Thoracic aorta (tissue), 2 donors: Measurements from ENCODE around the gene AMOT. TPM values are rescaled to one million over a fixed set of nuclear protein-coding genes. Genes with fewer than 3 reads are reported as not detected.

Experiments used
- ATAC-seq: fragments of 150-250 bp; one replicate; pipeline ENCODE4 v1.8.0; 2017; ENCODE audit warnings: low read depth; ENCODE audit not compliant: insufficient number of reproducible peaks, low FRiP score
- DNase-seq: peaks from one replicate; pipeline ENCODE4 v3.0.0-alpha.2; 2020; ENCODE audit warnings: low spot score
- H3K27ac ChIP-seq, 2 donors: fragments of 200-600 bp; sonication (generic); 1 replicate in 1 of 2; 2 replicates in 1 of 2; pipeline ENCODE4 v1.5.1; 2016; ENCODE audit warnings: mild to moderate bottlenecking in 2 of 2, moderate library complexity in 2 of 2
- H3K27me3 ChIP-seq: fragments of 200-600 bp; sonication (generic); replicated peaks from 2 replicates; pipeline ENCODE4 v1.6.0; 2016; ENCODE audit warnings: mild to moderate bottlenecking; ENCODE audit not compliant: insufficient read depth
- H3K36me3 ChIP-seq: fragments of 200-600 bp; sonication (generic); one replicate; pipeline ENCODE4 v1.5.1; 2016
- H3K4me1 ChIP-seq, 2 donors: fragments of 200-600 bp; sonication (generic); 1 replicate in 1 of 2; 2 replicates in 1 of 2; pipeline versions ENCODE4 v1.5.1 to v1.6.0; 2016; ENCODE audit warnings: low read depth in 2 of 2, mild to moderate bottlenecking in 1 of 2; ENCODE audit not compliant: control insufficient read depth in 1 of 2
- H3K4me3 ChIP-seq: fragments of 200-600 bp; sonication (generic); 2 replicates; pipeline ENCODE4 v1.5.1; 2016; ENCODE audit warnings: mild to moderate bottlenecking
- H3K9me3 ChIP-seq: fragments of 200-600 bp; sonication (generic); 2 replicates; pipeline ENCODE4 v1.5.1; 2016
- CTCF ChIP-seq: fragments of 200-600 bp; sonication (generic); IDR thresholded peaks from one replicate; pipeline ENCODE4 v1.5.1; 2019; ENCODE audit warnings: antibody characterized with exemption
- total RNA-seq, 2 donors: library from RNA; depleted of rRNA; stranded (reverse); fragments of >200 nt; gene quantifications; one replicate each; pipeline versions ENCODE4 v1.1.0 to v1.2.3, GENCODE V29; 2016

AMOT gene
- total RNA-seq, 2 donors from 2014 or later = 27.8 to 55.2 TPM

- ATAC-seq = no peak
These were observed 1.2 kb upstream of the AMOT start for GRCh38 chrX:112841820-112842157.

GRCh38 chrX:112841114-112841819, 636 bp upstream of the AMOT start:
- peaks cover 0 to 5% of the 10 kb centered on the region in 2 donors for H3K4me1 ChIP-seq
- peak overlapping the region; percentile 17 to 60 for H3K27ac ChIP-seq
- DNase-seq = peak; percentile 15
- ATAC-seq = peak; percentile 96
- H3K36me3 ChIP-seq = no peaks in the 10 kb centered on the region
- H3K4me3 ChIP-seq = peak overlapping the region; percentile 85
- H3K9me3 ChIP-seq = no peaks in the 10 kb centered on the region
- no peaks in the 10 kb centered on the region for H3K27me3 ChIP-seq
- no peak for TF ChIP-seq CTCF

More at GRCh38 chrX:112841820-112842157, 1.2 kb upstream of the AMOT start:
- Histone ChIP-seq H3K27me3 (no peaks in the 10 kb centered on the region), H3K27ac (peak overlapping the region in 1 of 2 donors; percentile 60), H3K4me3 (peak overlapping the region; percentile 85), H3K4me1 (peaks cover 0 to 5% of the 10 kb centered on the region in 2 donors), H3K9me3 (no peaks in the 10 kb centered on the region), H3K36me3 (no peaks in the 10 kb centered on the region)
- TF ChIP-seq CTCF = no peak
- DNase-seq = no peak

- Histone ChIP-seq H3K27ac (no peak overlapping the region), H3K4me1 (peaks cover 0 to 5% of the 10 kb centered on the region in 2 donors), H3K9me3 (no peaks in the 10 kb centered on the region), H3K27me3 (no peaks in the 10 kb centered on the region), H3K4me3 (peak overlapping the region; percentile 85), H3K36me3 (no peaks in the 10 kb centered on the region)
- no peak for DNase-seq
- no peak for ATAC-seq
- TF ChIP-seq CTCF = no peak
These were observed 775 bp downstream of the AMOT start for GRCh38 chrX:112839856-112840255.

GRCh38 chrX:112837531-112837930, 3.1 kb downstream of the AMOT start:
- ATAC-seq (no peak), DNase-seq (no peak)
- Histone ChIP-seq H3K4me3 (no peak overlapping the region), H3K36me3 (no peaks in the 10 kb centered on the region), H3K27ac (no peak overlapping the region), H3K4me1 (peaks cover 0 to 5% of the 10 kb centered on the region in 2 donors), H3K27me3 (no peaks in the 10 kb centered on the region), H3K9me3 (no peaks in the 10 kb centered on the region)
- TF ChIP-seq CTCF = no peak

GRCh38 chrX:112835019-112835418, 5.6 kb downstream of the AMOT start:
- H3K27ac ChIP-seq = no peak overlapping the region
- DNase-seq (no peak), ATAC-seq (no peak)
- H3K9me3 ChIP-seq = no peaks in the 10 kb centered on the region
- no peak for TF ChIP-seq CTCF
- no peaks in the 10 kb centered on the region for H3K27me3 ChIP-seq
- H3K4me1 ChIP-seq = peaks cover 0 to 5% of the 10 kb centered on the region in 2 donors
- H3K36me3 ChIP-seq = no peaks in the 10 kb centered on the region
- H3K4me3 ChIP-seq = no peak overlapping the region
